Chondrocyte (in vitro differentiated cells): Measurements from ENCODE around the gene PBOV1. TPM values are rescaled to one million over a fixed set of nuclear protein-coding genes. Genes with fewer than 3 reads are reported as not detected.

Source experiments
- DNase-seq: peaks from one replicate; pipeline ENCODE4 v3.0.0; 2021; ENCODE audit warnings: mixed read lengths, low spot score
- H3K27ac Mint-ChIP-seq: one replicate; pipeline ENCODE4 v1.8.0; 2021; ENCODE audit warnings: mild to moderate bottlenecking, moderate library complexity, mixed read lengths; ENCODE audit not compliant: unreplicated experiment
- H3K27me3 Mint-ChIP-seq: 2 replicates; pipeline ENCODE4 v1.8.0; 2021; ENCODE audit warnings: low read depth, mixed read lengths
- H3K36me3 Mint-ChIP-seq: 2 replicates; pipeline ENCODE4 v1.8.0; 2021; ENCODE audit warnings: low read depth, mixed read lengths
- H3K4me1 Mint-ChIP-seq: 2 replicates; pipeline ENCODE4 v1.8.0; 2021; ENCODE audit warnings: low read depth, mild to moderate bottlenecking, mixed read lengths
- H3K4me3 Mint-ChIP-seq: one replicate; pipeline ENCODE4 v1.8.0; 2021; ENCODE audit warnings: mild to moderate bottlenecking, moderate library complexity, mixed read lengths; ENCODE audit not compliant: unreplicated experiment
- H3K9me3 Mint-ChIP-seq: 2 replicates; pipeline ENCODE4 v1.8.0; 2021; ENCODE audit warnings: low read depth, mixed read lengths
- CTCF ChIP-seq: fragments of 200-600 bp; sonication (generic); IDR thresholded peaks from 2 replicates; pipeline ENCODE4 v1.5.0; 2021; ENCODE audit warnings: antibody characterized with exemption, mild to moderate bottlenecking, moderate library complexity
- total RNA-seq: library from RNA; stranded (reverse); gene quantifications from 3 replicates; pipeline ENCODE4 v1.2.1, GENCODE V29; 2021

Gene PBOV1
- total RNA-seq, 1 donor from 2014 or later, result not detected

GRCh38 chr6:138206862-138207261 lies 11.4 kb downstream of the PBOV1 start:
- no peak for TF ChIP-seq CTCF
- H3K4me1 Mint-ChIP-seq, result no peaks in the 10 kb centered on the region
- peaks cover 3% of the 10 kb centered on the region for H3K27me3 Mint-ChIP-seq
- H3K36me3 Mint-ChIP-seq, result peaks cover 1% of the 10 kb centered on the region
- DNase-seq, result no peak
- H3K9me3 Mint-ChIP-seq, result peaks cover 2% of the 10 kb centered on the region
- H3K4me3 Mint-ChIP-seq, result no peak overlapping the region
- no peak overlapping the region for H3K27ac Mint-ChIP-seq

GRCh38 chr6:138205437-138206094 lies 12.7 kb downstream of the PBOV1 start:
- peaks cover 7% of the 10 kb centered on the region for H3K9me3 Mint-ChIP-seq
- H3K27ac Mint-ChIP-seq, result no peak overlapping the region
- peaks cover 1% of the 10 kb centered on the region for H3K36me3 Mint-ChIP-seq
- no peaks in the 10 kb centered on the region for H3K4me1 Mint-ChIP-seq
- no peak for TF ChIP-seq CTCF
- peaks cover 3% of the 10 kb centered on the region for H3K27me3 Mint-ChIP-seq
- DNase-seq, result no peak
- no peak overlapping the region for H3K4me3 Mint-ChIP-seq

GRCh38 chr6:138204792-138205384 lies 13.4 kb downstream of the PBOV1 start:
- H3K27me3 Mint-ChIP-seq, result peaks cover 3% of the 10 kb centered on the region
- no peak for TF ChIP-seq CTCF

GRCh38 chr6:138204303-138204702 lies 14.0 kb downstream of the PBOV1 start:
- no peak for DNase-seq
- Mint-ChIP-seq H3K27ac (no peak overlapping the region), H3K4me1 (no peaks in the 10 kb centered on the region), H3K27me3 (peaks cover 3% of the 10 kb centered on the region), H3K9me3 (peaks cover 12% of the 10 kb centered on the region), H3K36me3 (peaks cover 1% of the 10 kb centered on the region), H3K4me3 (no peak overlapping the region)
- TF ChIP-seq CTCF, result no peak

More at GRCh38 chr6:138204792-138205384, 13.4 kb downstream of the PBOV1 start:
- Mint-ChIP-seq H3K4me3 (no peak overlapping the region), H3K27ac (no peak overlapping the region), H3K9me3 (peaks cover 12% of the 10 kb centered on the region), H3K4me1 (no peaks in the 10 kb centered on the region), H3K36me3 (peaks cover 1% of the 10 kb centered on the region)
- DNase-seq, result no peak

GRCh38 chr6:138203315-138203714 lies 15.0 kb downstream of the PBOV1 start:
- no peak for DNase-seq
- peaks cover 3% of the 10 kb centered on the region for H3K27me3 Mint-ChIP-seq
- no peak overlapping the region for H3K27ac Mint-ChIP-seq
- peaks cover 1% of the 10 kb centered on the region for H3K36me3 Mint-ChIP-seq
- no peak overlapping the region for H3K4me3 Mint-ChIP-seq
- TF ChIP-seq CTCF, result no peak
- no peaks in the 10 kb centered on the region for H3K4me1 Mint-ChIP-seq
- H3K9me3 Mint-ChIP-seq, result peaks cover 12% of the 10 kb centered on the region
